GM12864 (cell line): ENCODE data around the gene BAZ2A.
"Not testable (repeated sequence)": the region's sequence is repeated elsewhere in the genome, so short reads cannot be mapped to it uniquely, and the experiment has no call there.

Source experiments
- DNase-seq: peaks from one replicate; pipeline ENCODE4 v3.0.0-alpha.2; 2011; ENCODE audit warnings: low read depth
- H3K4me3 ChIP-seq: 2 replicates; pipeline ENCODE4 v1.5.1; 2011; ENCODE audit warnings: mild to moderate bottlenecking, low read depth, low read length, control low read depth
- TF ChIP-seq, protein P1 (sequence below): IDR thresholded peaks from 2 replicates; pipeline ENCODE4 v1.5.1; 2011; ENCODE audit warnings: low read depth, mild to moderate bottlenecking, moderate library complexity, low read length, control low read depth, inconsistent platforms; ENCODE audit errors: missing control alignments

The BAZ2A gene

GRCh38 chr12:56661979-56662638 lies 32.0 kb upstream of the BAZ2A start:
- TF ChIP-seq, protein P1, sequence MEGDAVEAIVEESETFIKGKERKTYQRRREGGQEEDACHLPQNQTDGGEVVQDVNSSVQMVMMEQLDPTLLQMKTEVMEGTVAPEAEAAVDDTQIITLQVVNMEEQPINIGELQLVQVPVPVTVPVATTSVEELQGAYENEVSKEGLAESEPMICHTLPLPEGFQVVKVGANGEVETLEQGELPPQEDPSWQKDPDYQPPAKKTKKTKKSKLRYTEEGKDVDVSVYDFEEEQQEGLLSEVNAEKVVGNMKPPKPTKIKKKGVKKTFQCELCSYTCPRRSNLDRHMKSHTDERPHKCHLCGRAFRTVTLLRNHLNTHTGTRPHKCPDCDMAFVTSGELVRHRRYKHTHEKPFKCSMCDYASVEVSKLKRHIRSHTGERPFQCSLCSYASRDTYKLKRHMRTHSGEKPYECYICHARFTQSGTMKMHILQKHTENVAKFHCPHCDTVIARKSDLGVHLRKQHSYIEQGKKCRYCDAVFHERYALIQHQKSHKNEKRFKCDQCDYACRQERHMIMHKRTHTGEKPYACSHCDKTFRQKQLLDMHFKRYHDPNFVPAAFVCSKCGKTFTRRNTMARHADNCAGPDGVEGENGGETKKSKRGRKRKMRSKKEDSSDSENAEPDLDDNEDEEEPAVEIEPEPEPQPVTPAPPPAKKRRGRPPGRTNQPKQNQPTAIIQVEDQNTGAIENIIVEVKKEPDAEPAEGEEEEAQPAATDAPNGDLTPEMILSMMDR, result no peak
- DNase-seq, result no peak
- no peak overlapping the region for H3K4me3 ChIP-seq

GRCh38 chr12:56661560-56661959 lies 31.4 kb upstream of the BAZ2A start:
- no peak overlapping the region for H3K4me3 ChIP-seq

DNA sequence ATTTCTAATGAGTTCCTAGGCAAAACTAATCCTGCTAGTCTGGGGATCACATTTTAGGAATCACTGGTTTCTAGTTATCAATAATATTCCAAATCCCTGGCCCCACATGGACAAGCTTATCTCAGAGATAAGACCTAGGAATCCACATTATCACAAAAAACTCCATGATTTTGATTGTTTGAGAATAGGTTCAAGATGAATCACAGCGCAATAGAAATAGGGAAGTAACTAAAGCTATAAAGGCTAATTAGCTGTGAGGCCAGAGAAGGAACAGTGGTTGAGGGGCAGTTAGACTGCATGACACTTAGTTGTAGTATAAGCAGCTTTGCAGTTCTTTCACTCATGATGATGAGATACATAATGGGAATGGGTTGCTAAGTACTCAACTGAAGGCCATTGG lies 28.8 kb upstream of the BAZ2A start:
- TF ChIP-seq, protein P1, result no peak
- no peak for DNase-seq
- no peak overlapping the region for H3K4me3 ChIP-seq

More at GRCh38 chr12:56661560-56661959, 31.4 kb upstream of the BAZ2A start:
- no peak for DNase-seq
- TF ChIP-seq, protein P1, result no peak

GRCh38 chr12:56657416-56658379 lies 27.6 kb upstream of the BAZ2A start:
- no peak for DNase-seq
- no peak overlapping the region for H3K4me3 ChIP-seq
- TF ChIP-seq, protein P1, result no peak

DNA sequence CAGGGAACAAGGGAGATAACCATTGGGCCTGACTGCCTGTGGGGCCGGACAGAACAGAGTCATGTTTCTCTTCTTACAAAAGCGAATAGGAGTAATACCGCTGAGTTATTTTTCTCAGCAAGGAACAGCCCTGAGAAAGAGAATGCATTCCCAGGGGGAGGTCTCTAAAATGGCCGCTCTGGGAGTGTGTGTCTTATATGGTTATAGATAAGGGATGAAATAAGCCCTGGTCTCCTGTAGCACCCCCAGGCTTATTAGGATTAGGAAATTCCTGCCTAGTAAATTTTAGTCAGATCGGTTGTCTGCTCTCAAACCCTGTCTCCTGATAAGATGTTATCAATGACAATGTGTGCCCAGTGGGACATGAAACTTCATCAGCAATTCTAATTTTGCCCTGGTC lies 23.7 kb upstream of the BAZ2A start:
- not testable (repeated sequence) for DNase-seq, H3K4me3 ChIP-seq

- DNase-seq, H3K4me3 ChIP-seq: not testable (repeated sequence)
Measured at GRCh38 chr12:56648023-56648422, 17.9 kb upstream of the BAZ2A start.

DNA sequence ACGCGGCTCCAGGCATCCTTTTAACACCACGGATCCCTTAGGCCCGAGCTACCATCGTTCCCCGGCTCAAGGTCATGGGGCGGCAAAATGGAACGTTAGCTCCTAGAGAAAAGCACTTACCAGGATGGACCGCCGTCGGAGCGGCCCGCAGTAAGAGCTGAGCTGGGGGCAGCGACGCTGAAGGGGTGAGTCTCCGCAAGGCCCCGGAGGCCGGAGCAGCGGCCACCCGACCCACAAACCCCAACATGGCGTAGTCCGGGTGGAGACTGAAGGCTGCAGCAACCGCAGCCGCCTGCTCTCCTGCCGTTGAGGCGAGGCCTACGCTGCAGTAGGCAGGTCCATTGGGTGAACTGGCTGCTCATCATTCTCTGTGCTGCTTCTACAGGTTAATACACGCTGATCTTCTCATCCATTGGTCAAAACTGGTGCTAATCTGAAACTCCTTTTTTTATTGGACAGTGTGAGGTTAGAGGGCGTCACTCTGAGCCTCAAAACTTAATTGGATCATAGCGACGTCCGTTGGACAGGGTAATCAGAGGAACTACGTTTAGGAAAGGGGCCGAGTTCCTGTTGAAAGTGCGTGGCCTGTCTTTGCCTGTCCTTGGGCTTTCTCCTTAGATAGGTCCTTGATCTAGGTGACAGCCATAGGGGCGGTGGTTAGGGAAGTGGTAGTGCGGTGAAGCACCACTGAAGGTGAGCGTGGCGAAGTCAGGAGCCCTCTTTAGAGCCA lies 15.8 kb upstream of the BAZ2A start, which contains the start of gene ATP5F1B:
Gene ATP5F1B, minus strand, starts transcription at position 268 of the 730 bp plus-strand sequence. Its CDS starts 21 bp downstream, at position 247.
- H3K4me3 ChIP-seq, result peak within 1 kb of the TSS; percentile 76
- TF ChIP-seq, protein P1, result no peak
- DNase-seq, result peak; percentile 100
